ENCODE measurements around the gene SYT7. TPM values are rescaled to one million over a fixed set of nuclear protein-coding genes. Genes with fewer than 3 reads are reported as not detected.

SYT7 gene
- polyA plus RNA-seq, 4 donors: 0.81 to 12.2 (median 3.0) TPM

GRCh38 chr11:61538636-61538961 is 42.3 kb downstream of the SYT7 start:
- Histone ChIP-seq H3K27me3 (ENCODE audit: control insufficient read depth in 3 of 3, insufficient read depth in 3 of 3, low read length in 3 of 3) (peaks cover 0 to 5% (median 0%) of the 10 kb centered on the region in 3 donors), H3K9me3 (ENCODE audit: control insufficient read depth in 2 of 2, insufficient read depth in 1 of 2, low read depth in 1 of 2, low read length in 1 of 2) (no peaks in the 10 kb centered on the region), H3K4me1 (ENCODE audit: control insufficient read depth in 3 of 3, insufficient read depth in 2 of 3, low read depth in 1 of 3, low read length in 2 of 3) (peaks cover 0 to 18% (median 0%) of the 10 kb centered on the region in 3 donors), H3K4me3 (ENCODE audit: low read depth in 1 of 3, low read length in 3 of 3) (no peak overlapping the region), H3K36me3 (ENCODE audit: control insufficient read depth in 3 of 3, insufficient read depth in 2 of 3, low read depth in 1 of 3, low read length in 3 of 3) (no peaks in the 10 kb centered on the region), H3K27ac (ENCODE audit: low read depth in 1 of 3, low read length in 2 of 3) (no peak overlapping the region)
- no peak for DNase-seq
- 67 to 85% (median 82%) methylated on average over 9 of the region's 9 CpGs for WGBS, 3 donors
- no peak for FAIRE-seq

GRCh38 chr11:61537326-61537725 is 43.5 kb downstream of the SYT7 start:
- FAIRE-seq (no peak), DNase-seq (no peak)
- Histone ChIP-seq H3K4me3 (ENCODE audit: low read depth in 1 of 3, low read length in 3 of 3) (no peak overlapping the region), H3K9me3 (ENCODE audit: control insufficient read depth in 2 of 2, insufficient read depth in 1 of 2, low read depth in 1 of 2, low read length in 1 of 2) (no peaks in the 10 kb centered on the region), H3K4me1 (ENCODE audit: control insufficient read depth in 3 of 3, insufficient read depth in 2 of 3, low read depth in 1 of 3, low read length in 2 of 3) (peaks cover 0 to 30% (median 1%) of the 10 kb centered on the region in 3 donors), H3K27me3 (ENCODE audit: control insufficient read depth in 3 of 3, insufficient read depth in 3 of 3, low read length in 3 of 3) (peaks cover 0 to 5% (median 0%) of the 10 kb centered on the region in 3 donors), H3K36me3 (ENCODE audit: control insufficient read depth in 3 of 3, insufficient read depth in 2 of 3, low read depth in 1 of 3, low read length in 3 of 3) (peaks cover 0 to 2% (median 0%) of the 10 kb centered on the region in 3 donors), H3K27ac (ENCODE audit: low read depth in 1 of 3, low read length in 2 of 3) (no peak overlapping the region)
- WGBS, 3 donors: 84 to 93% (median 90%) methylated on average over 8 of the region's 8 CpGs

- H3K4me3 ChIP-seq (ENCODE audit: low read depth in 1 of 3, low read length in 3 of 3): no peak overlapping the region
- no peak overlapping the region for H3K27ac ChIP-seq (ENCODE audit: low read depth in 1 of 3, low read length in 2 of 3)
- H3K27me3 ChIP-seq (ENCODE audit: control insufficient read depth in 3 of 3, insufficient read depth in 3 of 3, low read length in 3 of 3): peaks cover 0 to 5% (median 0%) of the 10 kb centered on the region in 3 donors
- no peaks in the 10 kb centered on the region for H3K9me3 ChIP-seq (ENCODE audit: control insufficient read depth in 2 of 2, insufficient read depth in 1 of 2, low read depth in 1 of 2, low read length in 1 of 2)
- DNase-seq (no peak), FAIRE-seq (no peak)
- peaks cover 0 to 2% (median 0%) of the 10 kb centered on the region in 3 donors for H3K36me3 ChIP-seq (ENCODE audit: control insufficient read depth in 3 of 3, insufficient read depth in 2 of 3, low read depth in 1 of 3, low read length in 3 of 3)
- H3K4me1 ChIP-seq (ENCODE audit: control insufficient read depth in 3 of 3, insufficient read depth in 2 of 3, low read depth in 1 of 3, low read length in 2 of 3): peaks cover 0 to 33% (median 2%) of the 10 kb centered on the region in 3 donors
- WGBS, 3 donors: 79 to 89% (median 83%) methylated on average over 2 of the region's 2 CpGs
These were observed 44.1 kb downstream of the SYT7 start for GRCh38 chr11:61536676-61537270.

- Histone ChIP-seq H3K36me3 (ENCODE audit: control insufficient read depth in 3 of 3, insufficient read depth in 2 of 3, low read depth in 1 of 3, low read length in 3 of 3) (peaks cover 0 to 2% (median 0%) of the 10 kb centered on the region in 3 donors), H3K4me3 (ENCODE audit: low read depth in 1 of 3, low read length in 3 of 3) (no peak overlapping the region), H3K27me3 (ENCODE audit: control insufficient read depth in 3 of 3, insufficient read depth in 3 of 3, low read length in 3 of 3) (peaks cover 0 to 5% (median 0%) of the 10 kb centered on the region in 3 donors), H3K9me3 (ENCODE audit: control insufficient read depth in 2 of 2, insufficient read depth in 1 of 2, low read depth in 1 of 2, low read length in 1 of 2) (no peaks in the 10 kb centered on the region), H3K4me1 (ENCODE audit: control insufficient read depth in 3 of 3, insufficient read depth in 2 of 3, low read depth in 1 of 3, low read length in 2 of 3) (peaks cover 0 to 38% (median 2%) of the 10 kb centered on the region in 3 donors), H3K27ac (ENCODE audit: low read depth in 1 of 3, low read length in 2 of 3) (no peak overlapping the region)
- FAIRE-seq (no peak), DNase-seq (no peak)
- WGBS, 3 donors: 74 to 87% (median 77%) methylated on average over 17 of the region's 17 CpGs
These were observed 44.7 kb downstream of the SYT7 start for GRCh38 chr11:61535998-61536675.

- H3K27ac ChIP-seq (ENCODE audit: low read depth in 1 of 3, low read length in 2 of 3): peak overlapping the region in 1 of 3 donors; percentile 32
- no peak for DNase-seq
- peaks cover 0 to 47% (median 4%) of the 10 kb centered on the region in 3 donors for H3K4me1 ChIP-seq (ENCODE audit: control insufficient read depth in 3 of 3, insufficient read depth in 2 of 3, low read depth in 1 of 3, low read length in 2 of 3)
- no peaks in the 10 kb centered on the region for H3K9me3 ChIP-seq (ENCODE audit: control insufficient read depth in 2 of 2, insufficient read depth in 1 of 2, low read depth in 1 of 2, low read length in 1 of 2)
- FAIRE-seq: no peak
- H3K27me3 ChIP-seq (ENCODE audit: control insufficient read depth in 3 of 3, insufficient read depth in 3 of 3, low read length in 3 of 3): peaks cover 0 to 5% (median 0%) of the 10 kb centered on the region in 3 donors
- peaks cover 0 to 4% (median 0%) of the 10 kb centered on the region in 3 donors for H3K36me3 ChIP-seq (ENCODE audit: control insufficient read depth in 3 of 3, insufficient read depth in 2 of 3, low read depth in 1 of 3, low read length in 3 of 3)
- 39 to 61% (median 50%) methylated on average over 31 to 32 of the region's 32 CpGs for WGBS, 3 donors
- H3K4me3 ChIP-seq (ENCODE audit: low read depth in 1 of 3, low read length in 3 of 3): no peak overlapping the region
These were observed 45.7 kb downstream of the SYT7 start for GRCh38 chr11:61534933-61535839.

- FAIRE-seq: no peak
These were observed 46.6 kb downstream of the SYT7 start for GRCh38 chr11:61534025-61534932.

GRCh38 chr11:61533401-61533800 is 47.5 kb downstream of the SYT7 start:
- DNase-seq (peak; percentile 61 to 64), FAIRE-seq (no peak)
- Histone ChIP-seq H3K27ac (ENCODE audit: low read depth in 1 of 3, low read length in 2 of 3) (peak overlapping the region in 1 of 3 donors; percentile 48), H3K9me3 (ENCODE audit: control insufficient read depth in 2 of 2, insufficient read depth in 1 of 2, low read depth in 1 of 2, low read length in 1 of 2) (no peaks in the 10 kb centered on the region), H3K36me3 (ENCODE audit: control insufficient read depth in 3 of 3, insufficient read depth in 2 of 3, low read depth in 1 of 3, low read length in 3 of 3) (peaks cover 0 to 4% (median 0%) of the 10 kb centered on the region in 3 donors), H3K27me3 (ENCODE audit: control insufficient read depth in 3 of 3, insufficient read depth in 3 of 3, low read length in 3 of 3) (peaks cover 0 to 5% (median 1%) of the 10 kb centered on the region in 3 donors), H3K4me1 (ENCODE audit: control insufficient read depth in 3 of 3, insufficient read depth in 2 of 3, low read depth in 1 of 3, low read length in 2 of 3) (peaks cover 0 to 52% (median 4%) of the 10 kb centered on the region in 3 donors), H3K4me3 (ENCODE audit: low read depth in 1 of 3, low read length in 3 of 3) (no peak overlapping the region)
- 31 to 64% (median 55%) methylated on average over 8 of the region's 8 CpGs for WGBS, 3 donors

More at GRCh38 chr11:61534025-61534932, 46.6 kb downstream of the SYT7 start:
- Histone ChIP-seq H3K9me3 (ENCODE audit: control insufficient read depth in 2 of 2, insufficient read depth in 1 of 2, low read depth in 1 of 2, low read length in 1 of 2) (no peaks in the 10 kb centered on the region), H3K36me3 (ENCODE audit: control insufficient read depth in 3 of 3, insufficient read depth in 2 of 3, low read depth in 1 of 3, low read length in 3 of 3) (peaks cover 0 to 4% (median 0%) of the 10 kb centered on the region in 3 donors), H3K4me3 (ENCODE audit: low read depth in 1 of 3, low read length in 3 of 3) (no peak overlapping the region), H3K27ac (ENCODE audit: low read depth in 1 of 3, low read length in 2 of 3) (peak overlapping the region in 2 of 3 donors; percentile 36 to 45), H3K27me3 (ENCODE audit: control insufficient read depth in 3 of 3, insufficient read depth in 3 of 3, low read length in 3 of 3) (peaks cover 0 to 5% (median 1%) of the 10 kb centered on the region in 3 donors), H3K4me1 (ENCODE audit: control insufficient read depth in 3 of 3, insufficient read depth in 2 of 3, low read depth in 1 of 3, low read length in 2 of 3) (peaks cover 0 to 52% (median 4%) of the 10 kb centered on the region in 3 donors)
- WGBS, 3 donors: 39 to 71% (median 55%) methylated on average over 36 of the region's 36 CpGs
- DNase-seq: peak; percentile 68 to 70
